ENCODE data around the gene TRIP10.

DNA sequence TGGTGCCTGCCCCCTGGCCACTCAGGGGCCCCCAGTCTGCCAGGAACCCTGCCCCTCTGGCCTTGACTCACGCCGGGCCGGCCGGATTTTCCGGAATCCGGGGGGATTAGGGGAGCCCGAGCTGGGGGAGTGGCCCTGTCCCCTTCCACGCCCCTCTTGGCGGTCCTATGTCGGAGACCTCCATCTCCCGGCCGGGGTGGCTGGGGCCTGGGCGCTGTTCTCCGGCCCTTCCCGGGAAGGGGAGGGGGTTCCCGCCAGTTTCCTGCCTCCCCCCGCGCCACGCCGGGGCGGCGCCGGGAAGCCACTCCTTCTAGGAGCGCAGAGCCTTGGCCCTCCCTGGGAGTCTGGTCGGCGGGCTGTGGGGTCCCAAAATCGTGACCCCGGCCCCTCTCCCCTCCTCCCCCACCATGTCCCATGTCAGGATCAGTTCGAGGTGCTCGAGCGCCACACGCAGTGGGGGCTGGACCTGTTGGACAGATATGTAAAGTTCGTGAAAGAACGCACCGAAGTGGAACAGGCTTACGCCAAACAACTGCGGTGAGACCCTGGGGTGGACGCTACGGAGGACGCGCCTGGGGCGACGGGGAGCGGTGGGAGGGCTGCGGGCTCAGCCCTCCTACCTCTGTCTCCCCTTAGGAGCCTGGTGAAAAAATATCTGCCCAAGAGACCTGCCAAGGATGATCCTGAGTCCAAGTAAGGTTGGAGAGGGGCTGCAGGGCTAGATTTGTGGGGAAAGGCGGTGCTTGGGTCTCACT lies 1.3 kb downstream of the TRIP10 start:
- TF ChIP-seq CREB1 (IDR thresholded peaks at IDR 0.05; ENCODE audit: low read depth), result 0 out of 2 replicates have a peak, but pooled peaks have one; percentile 8
- TF ChIP-seq, protein P1, sequence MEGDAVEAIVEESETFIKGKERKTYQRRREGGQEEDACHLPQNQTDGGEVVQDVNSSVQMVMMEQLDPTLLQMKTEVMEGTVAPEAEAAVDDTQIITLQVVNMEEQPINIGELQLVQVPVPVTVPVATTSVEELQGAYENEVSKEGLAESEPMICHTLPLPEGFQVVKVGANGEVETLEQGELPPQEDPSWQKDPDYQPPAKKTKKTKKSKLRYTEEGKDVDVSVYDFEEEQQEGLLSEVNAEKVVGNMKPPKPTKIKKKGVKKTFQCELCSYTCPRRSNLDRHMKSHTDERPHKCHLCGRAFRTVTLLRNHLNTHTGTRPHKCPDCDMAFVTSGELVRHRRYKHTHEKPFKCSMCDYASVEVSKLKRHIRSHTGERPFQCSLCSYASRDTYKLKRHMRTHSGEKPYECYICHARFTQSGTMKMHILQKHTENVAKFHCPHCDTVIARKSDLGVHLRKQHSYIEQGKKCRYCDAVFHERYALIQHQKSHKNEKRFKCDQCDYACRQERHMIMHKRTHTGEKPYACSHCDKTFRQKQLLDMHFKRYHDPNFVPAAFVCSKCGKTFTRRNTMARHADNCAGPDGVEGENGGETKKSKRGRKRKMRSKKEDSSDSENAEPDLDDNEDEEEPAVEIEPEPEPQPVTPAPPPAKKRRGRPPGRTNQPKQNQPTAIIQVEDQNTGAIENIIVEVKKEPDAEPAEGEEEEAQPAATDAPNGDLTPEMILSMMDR (IDR thresholded peaks at IDR 0.05 in 2 of 3, conservative IDR thresholded peaks at IDR 0.05 in 1 of 3; ENCODE audit: control insufficient read depth in 2 of 3, extremely low read depth in 1 of 3, insufficient read depth in 1 of 3, low read depth in 3 of 3, low read length in 3 of 3), result no peak
- TF ChIP-seq, protein P2, sequence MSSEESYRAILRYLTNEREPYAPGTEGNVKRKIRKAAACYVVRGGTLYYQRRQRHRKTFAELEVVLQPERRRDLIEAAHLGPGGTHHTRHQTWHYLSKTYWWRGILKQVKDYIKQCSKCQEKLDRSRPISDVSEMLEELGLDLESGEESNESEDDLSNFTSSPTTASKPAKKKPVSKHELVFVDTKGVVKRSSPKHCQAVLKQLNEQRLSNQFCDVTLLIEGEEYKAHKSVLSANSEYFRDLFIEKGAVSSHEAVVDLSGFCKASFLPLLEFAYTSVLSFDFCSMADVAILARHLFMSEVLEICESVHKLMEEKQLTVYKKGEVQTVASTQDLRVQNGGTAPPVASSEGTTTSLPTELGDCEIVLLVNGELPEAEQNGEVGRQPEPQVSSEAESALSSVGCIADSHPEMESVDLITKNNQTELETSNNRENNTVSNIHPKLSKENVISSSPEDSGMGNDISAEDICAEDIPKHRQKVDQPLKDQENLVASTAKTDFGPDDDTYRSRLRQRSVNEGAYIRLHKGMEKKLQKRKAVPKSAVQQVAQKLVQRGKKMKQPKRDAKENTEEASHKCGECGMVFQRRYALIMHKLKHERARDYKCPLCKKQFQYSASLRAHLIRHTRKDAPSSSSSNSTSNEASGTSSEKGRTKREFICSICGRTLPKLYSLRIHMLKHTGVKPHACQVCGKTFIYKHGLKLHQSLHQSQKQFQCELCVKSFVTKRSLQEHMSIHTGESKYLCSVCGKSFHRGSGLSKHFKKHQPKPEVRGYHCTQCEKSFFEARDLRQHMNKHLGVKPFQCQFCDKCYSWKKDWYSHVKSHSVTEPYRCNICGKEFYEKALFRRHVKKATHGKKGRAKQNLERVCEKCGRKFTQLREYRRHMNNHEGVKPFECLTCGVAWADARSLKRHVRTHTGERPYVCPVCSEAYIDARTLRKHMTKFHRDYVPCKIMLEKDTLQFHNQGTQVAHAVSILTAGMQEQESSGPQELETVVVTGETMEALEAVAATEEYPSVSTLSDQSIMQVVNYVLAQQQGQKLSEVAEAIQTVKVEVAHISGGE (CRISPR knock-in tag; IDR thresholded peaks at IDR 0.05), result no peak
- no peak; the same call in 1 of the 2 replicates for TF ChIP-seq POLR2A (IDR thresholded peaks at IDR 0.05; ENCODE audit: low read depth, low read length)
- no peak for TF ChIP-seq EZH2 (IDR thresholded peaks at IDR 0.05; ENCODE audit: borderline replicate concordance, control insufficient read depth, low read depth, low read length)
- TF ChIP-seq, protein P3, sequence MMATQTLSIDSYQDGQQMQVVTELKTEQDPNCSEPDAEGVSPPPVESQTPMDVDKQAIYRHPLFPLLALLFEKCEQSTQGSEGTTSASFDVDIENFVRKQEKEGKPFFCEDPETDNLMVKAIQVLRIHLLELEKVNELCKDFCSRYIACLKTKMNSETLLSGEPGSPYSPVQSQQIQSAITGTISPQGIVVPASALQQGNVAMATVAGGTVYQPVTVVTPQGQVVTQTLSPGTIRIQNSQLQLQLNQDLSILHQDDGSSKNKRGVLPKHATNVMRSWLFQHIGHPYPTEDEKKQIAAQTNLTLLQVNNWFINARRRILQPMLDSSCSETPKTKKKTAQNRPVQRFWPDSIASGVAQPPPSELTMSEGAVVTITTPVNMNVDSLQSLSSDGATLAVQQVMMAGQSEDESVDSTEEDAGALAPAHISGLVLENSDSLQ (IDR thresholded peaks at IDR 0.05), result no peak
- no peak; a peak in 1 of 4 replicates for TF ChIP-seq EP300 (IDR thresholded peaks at IDR 0.05; ENCODE audit: borderline replicate concordance in 1 of 2, control insufficient read depth in 1 of 2, low read depth in 2 of 2, low read length in 2 of 2)
- TF ChIP-seq SIN3A (IDR thresholded peaks at IDR 0.05; ENCODE audit: low read depth, low read length), result no peak
- TF ChIP-seq RFX5 (IDR thresholded peaks at IDR 0.05; ENCODE audit: low read depth, low read length), result no peak
- TF ChIP-seq SPI1 (IDR thresholded peaks at IDR 0.05; ENCODE audit: borderline replicate concordance, insufficient read depth, low read depth, low read length), result no peak
- no peak for TF ChIP-seq ZNF207 (IDR thresholded peaks at IDR 0.05; ENCODE audit: borderline replicate concordance)
- no peak for TF ChIP-seq CEBPB (IDR thresholded peaks at IDR 0.05; ENCODE audit: borderline replicate concordance in 1 of 2, low read depth in 2 of 2, low read length in 2 of 2)

Data from GM12878 (cell line).